Activated CD4-positive, alpha-beta T cell treated with anti-CD3 and anti-CD28 coated beads, Interleukin-2, amount 10 ng/mL, durations not matched to agents 24 days and 14 days (primary cell): ENCODE results near the gene MPO. TPM values are rescaled to one million over a fixed set of nuclear protein-coding genes. Genes with fewer than 3 reads are reported as not detected.

Experiments used
- DNase-seq: peaks from one replicate; pipeline ENCODE4 v3.0.0; 2022
- H3K27ac Mint-ChIP-seq: one replicate; pipeline ENCODE4 v1.8.0; 2022; ENCODE audit warnings: mild to moderate bottlenecking, mixed read lengths
- H3K27me3 Mint-ChIP-seq: one replicate; pipeline ENCODE4 v1.8.0; 2022; ENCODE audit warnings: mixed read lengths
- H3K36me3 Mint-ChIP-seq: one replicate; pipeline ENCODE4 v1.8.0; 2022; ENCODE audit warnings: low read depth, mild to moderate bottlenecking, mixed read lengths
- H3K4me1 Mint-ChIP-seq: one replicate; pipeline ENCODE4 v1.8.0; 2021; ENCODE audit warnings: mixed read lengths
- H3K4me3 Mint-ChIP-seq: one replicate; pipeline ENCODE4 v1.8.0; 2022; ENCODE audit warnings: mild to moderate bottlenecking, moderate library complexity, mixed read lengths
- H3K9me3 Mint-ChIP-seq: one replicate; pipeline ENCODE4 v1.8.0; 2021; ENCODE audit warnings: mixed read lengths
- intact Hi-C: fragments of 100-400 bp; cut with micrococcal nuclease; formaldehyde crosslinking; loops from one replicate; pipeline ENCODE4 v1.15.1; 2023
- total RNA-seq: library from RNA; stranded (reverse); gene quantifications from 2 replicates; pipeline ENCODE4 v1.2.3, GENCODE V29; 2022

MPO gene
- total RNA-seq, 1 donor from 2014 or later: not detected

DNA sequence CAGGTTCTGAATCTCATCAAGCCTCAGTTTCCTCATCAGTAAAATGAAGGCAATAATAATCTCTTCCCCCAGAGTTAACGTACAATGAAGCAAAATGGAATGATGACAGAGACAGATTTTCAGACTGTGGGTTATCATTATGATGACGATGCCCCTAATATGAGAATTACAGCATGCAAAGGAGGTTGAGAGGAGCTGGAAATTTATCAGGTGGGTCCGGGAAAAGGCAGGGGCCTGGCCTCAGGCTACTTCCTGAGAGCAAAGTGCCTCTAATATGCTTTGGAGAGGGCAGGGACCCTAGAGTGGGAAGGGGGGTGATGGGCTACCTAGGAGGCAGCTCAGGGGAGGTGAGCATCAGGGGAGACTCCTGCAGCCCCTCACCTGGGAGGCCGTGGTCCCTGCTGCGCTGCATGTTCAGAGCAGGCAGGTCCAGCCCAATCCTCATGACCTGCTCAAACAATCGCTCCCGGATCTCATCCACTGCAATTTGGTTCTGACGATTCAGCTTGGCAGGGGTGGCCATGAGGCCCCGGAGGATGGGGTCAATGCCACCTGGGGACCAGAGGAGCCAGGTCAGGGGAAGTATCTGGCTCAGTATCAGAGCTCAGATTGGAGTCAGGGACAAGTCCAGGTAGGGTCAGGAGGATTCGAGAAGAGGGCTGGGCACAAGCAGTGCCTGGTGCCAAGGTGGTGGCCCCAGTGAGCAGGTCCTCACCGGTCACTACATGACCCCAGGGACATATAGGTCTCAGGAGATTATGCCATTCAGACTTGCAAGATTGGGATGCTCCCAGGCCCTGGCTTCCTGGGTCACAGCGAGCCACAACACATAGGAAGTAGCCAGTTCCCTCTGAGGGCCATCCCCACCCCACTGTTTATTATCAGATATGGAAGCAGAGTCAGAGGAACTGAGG is 8.1 kb downstream of the MPO start:
- Mint-ChIP-seq H3K27ac (no peak overlapping the region), H3K4me1 (no peaks in the 10 kb centered on the region), H3K27me3 (no peaks in the 10 kb centered on the region), H3K36me3 (no peaks in the 10 kb centered on the region), H3K9me3 (no peaks in the 10 kb centered on the region), H3K4me3 (no peak overlapping the region)
- intact Hi-C loops: no loop called here
- peak; percentile 49 for DNase-seq

DNA sequence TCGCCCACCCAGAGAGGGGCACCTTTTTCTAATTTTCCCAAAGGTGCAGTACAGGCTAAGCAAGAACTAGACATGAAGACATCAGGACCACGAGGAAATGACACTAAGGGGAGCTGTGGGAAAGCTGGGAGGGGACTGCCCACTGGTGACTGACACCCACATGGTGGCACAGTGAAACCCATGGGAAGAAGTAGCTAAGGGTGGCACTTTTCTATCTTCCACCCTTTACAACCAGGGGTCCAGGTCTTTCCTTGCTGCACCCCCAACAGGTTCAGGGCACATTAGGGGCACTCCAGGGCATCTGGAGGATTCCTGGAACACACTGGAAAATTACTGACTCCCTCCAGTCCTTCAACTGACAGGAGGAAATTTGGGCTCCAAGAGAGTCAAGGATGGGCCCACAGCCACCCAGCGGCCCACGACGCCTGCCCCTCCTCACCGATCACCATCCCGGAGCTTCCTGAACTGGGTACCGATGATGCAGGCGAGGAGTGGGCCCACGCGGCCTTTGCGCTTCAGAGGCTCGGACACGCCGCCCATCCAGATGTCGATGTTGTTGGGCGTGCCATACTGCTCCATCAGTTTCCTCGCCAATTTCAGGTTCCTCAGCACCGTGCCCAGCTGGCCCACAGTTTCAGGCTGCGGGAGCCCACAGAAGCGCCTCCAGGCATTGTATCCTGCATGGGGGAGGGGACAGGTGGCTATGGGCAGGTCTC is 9.4 kb downstream of the MPO start:
- no peak overlapping the region for H3K27ac Mint-ChIP-seq
- no peaks in the 10 kb centered on the region for H3K27me3 Mint-ChIP-seq
- H3K4me1 Mint-ChIP-seq: no peaks in the 10 kb centered on the region
- no peaks in the 10 kb centered on the region for H3K36me3 Mint-ChIP-seq
- peak; percentile 48 for DNase-seq
- H3K9me3 Mint-ChIP-seq: no peaks in the 10 kb centered on the region
- H3K4me3 Mint-ChIP-seq: no peak overlapping the region
- intact Hi-C loops: no loop called here

DNA sequence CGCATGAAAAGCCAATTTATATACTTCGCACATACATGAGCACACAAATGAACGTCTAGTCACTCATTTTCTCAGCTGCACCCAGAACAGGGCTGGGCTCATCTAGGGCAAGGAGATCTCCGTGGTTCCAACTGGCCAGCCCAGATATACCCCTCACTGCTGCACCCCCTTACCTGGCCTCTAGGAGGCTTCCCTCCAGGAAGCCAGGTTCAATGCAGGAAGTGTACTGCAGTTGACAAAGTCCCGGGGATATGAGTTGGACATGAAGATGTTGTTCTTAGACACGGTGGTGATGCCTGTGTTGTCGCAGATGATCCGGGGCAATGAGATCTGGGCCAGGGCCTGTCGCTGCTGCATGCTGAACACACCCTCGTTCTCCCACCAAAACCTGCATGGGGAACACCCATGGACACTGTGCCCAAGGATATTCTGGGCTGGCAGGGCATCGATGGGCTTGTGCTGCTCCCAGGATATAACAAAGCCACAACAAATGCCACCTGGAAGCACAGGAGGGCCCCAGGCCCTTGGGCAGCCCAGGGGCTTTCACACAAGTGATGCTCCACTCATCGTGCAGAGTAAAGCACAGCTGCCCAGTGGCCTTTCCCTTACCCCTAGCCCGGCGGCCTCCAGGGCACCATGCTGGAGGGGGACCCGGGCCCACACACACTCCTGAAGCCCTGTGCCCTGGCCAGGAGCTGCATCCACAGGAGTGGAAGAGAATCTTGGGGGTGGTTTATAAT is 10.1 kb downstream of the MPO start:
- H3K4me1 Mint-ChIP-seq: no peaks in the 10 kb centered on the region
- H3K27ac Mint-ChIP-seq: no peak overlapping the region
- H3K9me3 Mint-ChIP-seq: no peaks in the 10 kb centered on the region
- H3K36me3 Mint-ChIP-seq: no peaks in the 10 kb centered on the region
- H3K27me3 Mint-ChIP-seq: peaks cover 4% of the 10 kb centered on the region
- intact Hi-C loops: no loop called here
- DNase-seq: peak; percentile 57
- no peak overlapping the region for H3K4me3 Mint-ChIP-seq

DNA sequence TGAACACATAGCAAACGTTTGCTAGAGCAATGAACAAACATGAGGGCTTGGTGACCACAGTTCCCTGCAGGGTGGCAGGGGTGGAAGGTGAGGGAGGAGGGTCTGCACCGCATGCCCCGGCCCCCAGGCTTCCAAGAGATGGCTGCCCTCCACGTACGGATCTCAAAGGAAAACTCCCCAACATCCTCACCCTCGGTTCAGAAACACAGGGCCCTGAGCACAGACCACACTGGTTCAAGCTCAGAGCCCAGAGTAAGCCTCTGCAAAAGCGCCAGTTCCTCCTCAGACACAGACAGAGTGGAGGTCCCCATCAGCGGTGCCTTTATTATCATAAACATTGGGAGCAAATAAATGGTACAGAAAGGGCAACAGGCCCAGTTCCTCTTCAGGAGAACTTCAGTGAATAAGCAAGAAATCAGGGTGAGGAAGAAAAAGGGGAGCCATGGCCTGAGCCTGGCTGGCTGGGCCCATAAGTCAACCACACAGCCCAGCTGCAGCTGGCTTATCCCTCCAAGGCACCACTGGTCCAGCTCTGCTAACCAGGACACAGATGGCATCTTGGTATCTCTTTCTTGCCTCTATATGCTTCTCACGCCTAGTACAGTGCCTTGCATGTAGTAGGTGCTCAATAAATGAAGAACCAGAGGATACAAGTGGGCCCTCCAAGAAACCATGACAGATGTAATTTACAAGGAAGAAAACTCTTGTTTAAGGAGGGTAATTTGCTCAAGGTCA is 11.0 kb downstream of the MPO start:
- intact Hi-C loops: no loop called here
- no peak overlapping the region for H3K4me3 Mint-ChIP-seq
- H3K9me3 Mint-ChIP-seq: no peaks in the 10 kb centered on the region
- no peak overlapping the region for H3K27ac Mint-ChIP-seq
- no peaks in the 10 kb centered on the region for H3K36me3 Mint-ChIP-seq
- peaks cover 10% of the 10 kb centered on the region for H3K27me3 Mint-ChIP-seq
- H3K4me1 Mint-ChIP-seq: no peaks in the 10 kb centered on the region
- peak; percentile 49 for DNase-seq

DNA sequence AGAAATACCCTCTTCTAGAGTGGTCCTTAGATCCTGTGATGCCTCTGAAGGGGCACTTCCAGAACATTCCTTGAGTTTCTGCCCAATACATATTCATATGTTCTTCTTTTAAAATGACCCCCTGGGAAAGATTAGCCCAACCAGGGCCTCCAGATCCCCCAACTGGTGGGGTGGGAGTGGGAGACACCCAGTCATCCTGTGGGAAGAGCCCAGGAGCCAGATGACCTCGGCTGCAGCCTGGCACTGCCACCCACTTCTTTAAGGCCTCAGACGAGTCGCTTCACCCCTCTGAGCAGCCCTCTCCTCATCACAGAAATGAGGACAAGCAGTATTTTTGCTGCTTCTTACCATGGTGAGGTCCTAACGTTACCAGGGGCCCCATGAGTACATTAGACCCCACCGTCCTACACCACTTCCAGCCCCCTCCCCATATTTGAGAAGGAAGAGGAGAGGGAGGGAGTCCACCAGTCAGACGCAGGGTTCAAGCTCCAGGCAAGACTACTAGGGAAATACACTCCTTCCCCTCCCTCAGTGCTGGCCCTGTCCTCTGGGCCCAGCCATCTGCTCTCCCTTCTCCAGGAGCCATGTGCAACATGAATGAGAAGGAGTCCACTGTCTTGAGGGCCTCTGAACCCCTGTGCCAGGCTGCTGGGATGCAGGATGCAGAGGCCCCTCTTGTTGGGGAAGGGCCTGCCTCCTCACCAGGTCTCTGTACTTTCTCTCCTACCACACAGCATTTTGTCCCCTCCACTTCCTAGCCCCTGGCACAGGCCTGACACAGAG is 11.8 kb downstream of the MPO start:
- no peaks in the 10 kb centered on the region for H3K36me3 Mint-ChIP-seq
- no peaks in the 10 kb centered on the region for H3K9me3 Mint-ChIP-seq
- no peaks in the 10 kb centered on the region for H3K4me1 Mint-ChIP-seq
- peaks cover 17% of the 10 kb centered on the region for H3K27me3 Mint-ChIP-seq
- peak; percentile 52 for DNase-seq
- no peak overlapping the region for H3K4me3 Mint-ChIP-seq
- intact Hi-C loops: no loop called here
- H3K27ac Mint-ChIP-seq: no peak overlapping the region

DNA sequence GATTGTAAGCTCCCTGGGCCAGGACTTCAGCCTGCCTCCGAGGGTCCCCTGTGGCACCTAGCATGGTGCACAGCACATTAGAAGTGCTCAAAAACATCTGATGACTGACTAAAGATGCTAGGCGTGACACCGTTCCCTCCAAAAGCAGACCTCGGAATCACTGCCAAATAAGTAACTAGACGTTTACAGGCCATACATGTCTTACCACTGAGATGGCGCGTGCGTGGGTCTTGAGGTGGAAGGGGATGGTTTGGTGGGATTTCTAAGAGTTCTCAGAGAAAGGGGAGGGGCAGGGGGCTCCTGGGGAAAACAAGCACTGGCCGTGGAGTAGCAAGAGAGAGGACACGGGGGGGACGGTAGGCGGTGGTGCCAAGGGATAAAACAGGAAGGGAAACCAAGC is 12.4 kb downstream of the MPO start:
- H3K27ac Mint-ChIP-seq: no peak overlapping the region
- H3K9me3 Mint-ChIP-seq: no peaks in the 10 kb centered on the region
- intact Hi-C loops: no loop called here
- H3K36me3 Mint-ChIP-seq: no peaks in the 10 kb centered on the region
- no peak for DNase-seq
- peaks cover 22% of the 10 kb centered on the region for H3K27me3 Mint-ChIP-seq
- no peaks in the 10 kb centered on the region for H3K4me1 Mint-ChIP-seq
- no peak overlapping the region for H3K4me3 Mint-ChIP-seq

DNA sequence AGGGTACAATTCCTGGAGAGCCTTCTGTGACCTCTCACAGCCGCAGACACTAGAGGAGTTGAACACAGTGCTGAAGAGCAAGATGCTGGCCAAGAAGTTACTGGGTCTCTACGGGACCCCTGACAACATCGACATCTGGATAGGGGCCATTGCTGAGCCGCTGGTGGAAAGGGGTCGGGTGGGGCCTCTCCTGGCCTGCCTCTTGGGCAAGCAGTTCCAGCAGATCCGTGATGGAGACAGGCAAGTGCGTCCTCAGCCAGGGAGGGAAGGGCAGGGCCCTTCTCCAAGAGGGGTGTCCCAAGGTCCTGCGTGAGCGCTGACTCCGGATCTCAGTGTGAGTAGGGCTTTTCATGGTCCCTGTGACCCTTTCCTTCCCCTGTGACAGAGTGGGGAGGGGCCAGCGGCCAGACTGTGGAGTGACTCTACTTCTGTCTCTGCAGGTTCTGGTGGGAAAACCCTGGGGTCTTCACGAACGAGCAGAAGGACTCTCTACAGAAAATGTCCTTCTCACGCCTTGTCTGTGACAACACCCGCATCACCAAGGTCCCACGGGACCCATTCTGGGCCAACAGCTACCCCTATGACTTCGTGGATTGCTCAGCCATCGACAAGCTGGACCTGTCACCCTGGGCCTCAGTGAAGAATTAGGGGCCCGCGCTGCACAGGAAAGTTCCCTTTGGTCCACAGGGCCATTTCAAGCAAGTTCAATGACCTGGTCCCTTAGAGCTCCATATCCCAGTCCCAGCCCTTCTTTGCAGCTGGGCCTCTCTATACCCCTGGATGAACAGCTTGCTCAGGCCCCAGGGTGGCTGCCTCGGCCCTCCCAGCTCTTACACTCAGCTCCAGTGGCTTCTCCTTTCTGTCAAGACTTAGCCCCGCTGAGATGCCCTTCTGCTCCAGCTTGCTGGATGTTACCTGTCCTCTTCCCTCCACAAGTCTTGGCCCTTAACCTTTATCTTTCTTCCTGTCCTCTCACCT is 13.1 kb downstream of the MPO start:
- no peak for DNase-seq
- intact Hi-C loops: no loop called here
- Mint-ChIP-seq H3K36me3 (no peaks in the 10 kb centered on the region), H3K9me3 (no peaks in the 10 kb centered on the region), H3K27ac (no peak overlapping the region), H3K4me3 (no peak overlapping the region), H3K4me1 (no peaks in the 10 kb centered on the region), H3K27me3 (peaks cover 28% of the 10 kb centered on the region)

DNA sequence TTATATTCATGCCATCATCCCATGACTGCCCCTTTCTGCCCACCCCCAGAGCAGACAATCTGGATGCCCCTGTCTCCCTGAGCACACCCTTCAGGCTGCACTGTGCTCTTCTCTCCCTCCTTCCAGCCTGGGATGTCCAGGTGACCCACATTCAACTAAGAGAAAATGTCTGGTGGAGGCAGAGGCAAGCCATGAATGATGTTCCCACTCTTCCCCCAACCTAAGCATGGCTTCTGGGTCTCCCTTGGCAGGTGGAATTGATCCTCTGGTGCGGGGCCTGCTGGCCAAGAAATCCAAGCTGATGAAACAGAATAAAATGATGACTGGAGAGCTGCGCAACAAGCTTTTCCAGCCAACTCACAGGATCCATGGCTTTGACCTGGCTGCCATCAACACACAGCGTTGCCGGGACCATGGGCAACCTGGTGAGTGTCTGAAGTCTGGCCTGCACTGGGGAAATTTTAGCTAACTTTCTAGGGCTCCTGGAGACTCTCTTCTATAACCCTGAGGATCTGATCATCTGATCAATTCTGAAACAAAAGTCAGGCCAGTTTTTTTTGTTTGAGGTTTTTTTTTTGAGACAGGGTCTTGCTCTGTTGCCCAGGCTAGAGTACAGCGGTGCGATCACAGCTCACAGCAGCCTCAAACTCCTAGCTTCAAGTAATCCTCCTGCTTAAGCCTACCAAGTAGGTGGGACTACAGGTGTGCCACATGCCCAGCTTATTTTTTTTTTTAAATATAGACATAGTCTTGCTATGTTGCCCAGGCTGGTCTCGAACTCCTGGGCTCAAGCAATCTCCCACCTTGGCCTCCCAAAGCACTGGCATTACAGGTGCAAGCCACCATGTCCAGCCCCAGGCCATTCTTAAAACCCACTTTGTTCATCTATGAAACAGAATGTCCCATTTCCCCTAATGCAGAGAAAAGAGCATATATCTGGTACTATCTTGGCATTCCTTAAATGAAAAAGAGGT is 14.5 kb downstream of the MPO start:
- no peak for DNase-seq
- H3K9me3 Mint-ChIP-seq: no peaks in the 10 kb centered on the region
- peaks cover 41% of the 10 kb centered on the region for H3K27me3 Mint-ChIP-seq
- no peak overlapping the region for H3K27ac Mint-ChIP-seq
- no peaks in the 10 kb centered on the region for H3K4me1 Mint-ChIP-seq
- intact Hi-C loops: no loop called here
- H3K4me3 Mint-ChIP-seq: no peak overlapping the region
- H3K36me3 Mint-ChIP-seq: no peaks in the 10 kb centered on the region

DNA sequence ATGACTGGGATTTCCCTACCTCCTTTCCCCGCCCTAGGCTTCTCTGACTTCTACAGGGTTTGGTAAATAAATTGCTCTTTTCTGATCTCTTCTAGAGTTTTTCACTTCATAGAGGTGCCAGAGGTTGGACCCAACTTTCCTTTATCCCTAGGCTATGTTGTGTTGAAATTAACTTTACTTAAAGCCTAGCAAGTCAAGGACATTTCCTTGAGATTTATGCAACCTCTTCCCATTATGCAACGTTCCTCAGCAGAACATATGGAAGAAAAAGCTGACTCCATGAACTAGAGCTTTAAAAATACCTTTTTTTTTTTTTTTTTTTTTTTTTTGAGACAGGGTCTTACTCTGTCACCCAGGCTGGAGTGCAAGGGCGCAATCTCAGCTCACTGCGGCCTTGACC is 15.5 kb downstream of the MPO start:
- H3K4me1 Mint-ChIP-seq: no peaks in the 10 kb centered on the region
- no peak for DNase-seq
- H3K9me3 Mint-ChIP-seq: no peaks in the 10 kb centered on the region
- H3K27ac Mint-ChIP-seq: no peak overlapping the region
- no peaks in the 10 kb centered on the region for H3K36me3 Mint-ChIP-seq
- intact Hi-C loops: no loop called here
- H3K4me3 Mint-ChIP-seq: no peak overlapping the region
- H3K27me3 Mint-ChIP-seq: peaks cover 50% of the 10 kb centered on the region

DNA sequence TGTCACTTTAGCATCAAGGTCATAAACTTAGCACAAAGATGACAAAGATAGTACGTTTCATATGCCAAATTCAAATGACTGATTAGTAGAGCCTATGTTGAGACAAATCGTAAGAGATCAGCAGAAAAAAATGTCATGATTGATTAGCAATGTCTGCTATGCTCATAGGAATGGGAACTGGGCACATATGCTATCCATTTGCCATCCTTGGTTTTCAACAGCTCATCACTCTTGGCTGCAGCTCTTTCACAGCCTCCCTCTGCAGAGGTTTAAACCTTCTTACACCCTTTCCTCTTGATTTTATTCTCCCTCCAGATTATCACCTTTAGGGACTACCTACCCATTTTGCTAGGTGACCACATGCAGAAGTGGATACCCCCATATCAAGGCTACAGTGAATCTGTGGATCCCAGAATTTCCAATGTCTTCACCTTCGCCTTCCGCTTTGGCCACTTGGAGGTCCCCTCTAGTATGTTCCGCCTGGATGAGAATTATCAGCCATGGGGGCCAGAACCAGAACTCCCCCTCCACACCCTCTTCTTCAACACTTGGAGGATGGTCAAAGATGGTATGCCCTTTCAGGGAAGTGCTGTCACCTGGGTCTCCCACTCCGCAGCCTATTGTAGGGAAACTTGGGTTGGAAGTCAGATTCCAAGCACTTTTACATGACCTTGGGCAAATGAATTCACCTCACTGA is 16.2 kb downstream of the MPO start:
- intact Hi-C loops: no loop called here
- H3K36me3 Mint-ChIP-seq: no peaks in the 10 kb centered on the region
- H3K9me3 Mint-ChIP-seq: no peaks in the 10 kb centered on the region
- H3K27me3 Mint-ChIP-seq: peaks cover 55% of the 10 kb centered on the region
- no peak for DNase-seq
- no peaks in the 10 kb centered on the region for H3K4me1 Mint-ChIP-seq
- H3K27ac Mint-ChIP-seq: no peak overlapping the region
- no peak overlapping the region for H3K4me3 Mint-ChIP-seq

DNA sequence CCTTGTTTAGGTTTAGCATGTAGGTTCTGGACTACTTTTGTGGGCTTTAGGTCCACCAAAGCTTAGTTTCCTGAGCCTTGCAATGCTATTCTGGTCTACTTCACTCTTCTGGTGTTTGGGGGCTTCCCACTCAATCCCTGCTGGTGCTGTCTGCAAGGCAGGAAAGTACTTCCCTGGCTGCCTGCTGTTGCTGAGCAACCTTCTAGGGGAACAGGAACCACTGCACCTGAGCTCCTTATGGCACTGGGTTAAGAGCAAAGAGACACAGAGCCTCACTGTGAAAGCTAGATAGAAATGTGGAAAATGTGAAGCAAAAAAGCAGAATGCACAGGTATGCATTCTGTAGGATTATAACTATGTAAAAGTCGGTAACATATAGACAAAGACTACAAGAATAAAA is 17.0 kb downstream of the MPO start:
- DNase-seq: no peak
- Mint-ChIP-seq H3K36me3 (no peaks in the 10 kb centered on the region), H3K9me3 (no peaks in the 10 kb centered on the region), H3K27me3 (peaks cover 62% of the 10 kb centered on the region), H3K4me1 (no peaks in the 10 kb centered on the region), H3K27ac (no peak overlapping the region), H3K4me3 (no peak overlapping the region)
- intact Hi-C loops: no loop called here
